GM18870 (cell line): ENCODE measurements around the gene ANKRD33.

Experiments used
- ATAC-seq: cut with Tn5 transposase; IDR thresholded peaks from one replicate; pipeline ENCODE4 v1.9.1; 2021; ENCODE audit warnings: moderate library complexity; ENCODE audit not compliant: unreplicated experiment

The ANKRD33 gene

DNA sequence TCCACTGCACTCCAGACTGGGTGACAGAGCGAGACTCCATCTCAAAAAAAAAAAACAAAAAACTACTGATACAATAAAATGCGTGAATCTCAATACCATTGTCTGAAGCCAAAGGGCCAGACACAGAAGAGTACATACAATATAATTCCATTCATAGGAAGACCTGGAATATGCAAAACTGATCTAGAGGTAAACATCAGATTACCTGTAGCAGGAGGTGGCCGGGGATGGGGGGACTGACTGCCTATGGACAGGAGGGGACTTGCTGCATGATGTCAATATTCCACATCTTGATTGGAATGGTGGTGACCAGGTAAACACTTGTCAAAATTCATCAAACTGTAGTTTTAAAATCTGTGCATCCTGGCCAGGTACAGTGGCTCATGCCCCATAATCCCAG, 26.9 kb upstream of the ANKRD33 start:
- no peak for ATAC-seq

DNA sequence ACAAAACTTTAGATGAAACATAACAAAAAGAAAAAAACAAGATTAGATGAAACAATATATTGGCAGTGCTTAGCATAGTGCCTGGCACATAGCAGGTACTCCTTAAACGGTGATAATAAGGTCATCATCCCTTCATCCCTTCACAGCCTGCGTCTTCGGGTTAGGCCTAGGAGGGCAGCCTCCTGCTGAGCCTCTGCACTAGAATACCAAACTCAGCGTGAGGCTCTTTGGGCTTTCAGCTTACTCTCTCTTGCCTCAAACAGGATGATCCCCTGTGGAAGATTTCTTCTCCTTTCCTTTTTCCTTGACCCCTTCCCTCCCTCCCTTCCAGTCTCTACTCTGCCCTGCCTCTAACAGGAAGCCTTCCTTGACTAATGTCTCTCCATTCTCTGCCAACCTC, 25.0 kb upstream of the ANKRD33 start:
- ATAC-seq: no peak

DNA sequence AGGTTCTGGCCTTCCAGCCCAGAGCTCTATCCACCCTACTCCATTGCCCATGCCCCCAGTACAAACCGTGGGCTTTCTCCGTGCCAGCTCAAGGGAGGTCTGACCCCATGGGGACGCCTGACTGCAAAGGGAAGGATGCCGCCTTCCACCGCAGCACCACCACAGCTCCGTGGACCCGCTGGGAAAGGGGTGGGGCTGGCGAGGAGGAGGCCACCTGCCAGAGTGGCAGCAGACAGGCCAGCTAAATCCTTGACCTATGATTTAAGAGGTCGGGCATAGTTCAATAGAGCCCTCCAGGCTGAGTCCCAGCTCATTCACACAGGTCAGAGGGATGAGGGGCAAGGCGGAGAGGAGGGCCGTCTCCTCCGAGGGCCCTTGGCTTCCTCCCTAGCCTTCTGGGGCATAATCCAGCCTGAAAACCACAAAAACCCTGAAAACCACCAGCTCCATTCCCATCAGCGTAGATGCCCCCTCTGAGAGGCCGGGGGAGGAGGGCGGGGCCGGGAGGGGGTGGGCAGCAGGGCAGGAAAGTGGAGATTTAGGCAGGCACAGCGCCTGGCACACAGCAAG, 24.5 kb upstream of the ANKRD33 start:
- ATAC-seq: no peak

DNA sequence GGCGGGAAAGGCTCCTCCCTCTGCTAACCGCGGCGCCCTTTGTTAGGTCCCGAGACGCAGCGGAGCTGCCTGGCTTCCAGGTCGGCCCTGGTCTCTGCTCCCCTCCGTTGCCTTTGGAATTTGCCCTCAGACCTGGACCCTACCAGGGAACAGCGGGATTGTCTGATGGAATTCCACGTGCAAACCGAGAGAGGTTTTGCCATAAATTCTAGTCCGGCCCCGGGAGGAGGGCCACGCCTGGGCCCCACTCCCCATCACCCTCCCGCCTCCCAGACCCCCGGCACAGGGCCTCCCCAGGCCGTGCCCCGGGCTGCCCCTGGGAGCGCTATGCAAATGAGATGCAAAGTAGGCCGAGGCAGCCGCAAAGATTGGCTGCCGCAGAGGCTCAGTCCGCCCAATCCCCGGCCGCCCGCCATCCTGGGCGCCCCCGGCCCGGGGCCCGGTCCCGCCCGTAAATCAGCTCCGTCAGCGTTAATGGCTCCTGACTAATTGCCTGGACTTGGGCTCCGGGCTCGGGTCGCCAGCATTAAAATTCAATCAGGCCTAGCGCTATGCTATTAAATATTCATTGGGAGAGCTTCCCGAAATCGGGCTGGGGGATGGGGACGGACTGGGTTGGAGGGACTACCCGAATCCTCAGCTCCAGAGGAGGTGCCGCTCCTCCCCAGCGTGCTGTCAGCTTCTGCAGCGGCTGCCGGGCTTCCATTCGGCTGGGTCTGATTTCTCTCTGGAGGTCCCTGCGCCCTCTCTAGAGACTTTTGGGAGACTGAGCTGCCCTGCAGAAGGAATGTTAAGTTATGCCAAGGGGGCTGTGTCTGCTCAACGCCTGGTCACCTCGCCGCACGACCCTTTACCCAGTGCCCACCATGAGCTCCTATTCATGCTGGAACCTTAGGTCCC, 23.7 kb upstream of the ANKRD33 start:
- ATAC-seq: no peak

DNA sequence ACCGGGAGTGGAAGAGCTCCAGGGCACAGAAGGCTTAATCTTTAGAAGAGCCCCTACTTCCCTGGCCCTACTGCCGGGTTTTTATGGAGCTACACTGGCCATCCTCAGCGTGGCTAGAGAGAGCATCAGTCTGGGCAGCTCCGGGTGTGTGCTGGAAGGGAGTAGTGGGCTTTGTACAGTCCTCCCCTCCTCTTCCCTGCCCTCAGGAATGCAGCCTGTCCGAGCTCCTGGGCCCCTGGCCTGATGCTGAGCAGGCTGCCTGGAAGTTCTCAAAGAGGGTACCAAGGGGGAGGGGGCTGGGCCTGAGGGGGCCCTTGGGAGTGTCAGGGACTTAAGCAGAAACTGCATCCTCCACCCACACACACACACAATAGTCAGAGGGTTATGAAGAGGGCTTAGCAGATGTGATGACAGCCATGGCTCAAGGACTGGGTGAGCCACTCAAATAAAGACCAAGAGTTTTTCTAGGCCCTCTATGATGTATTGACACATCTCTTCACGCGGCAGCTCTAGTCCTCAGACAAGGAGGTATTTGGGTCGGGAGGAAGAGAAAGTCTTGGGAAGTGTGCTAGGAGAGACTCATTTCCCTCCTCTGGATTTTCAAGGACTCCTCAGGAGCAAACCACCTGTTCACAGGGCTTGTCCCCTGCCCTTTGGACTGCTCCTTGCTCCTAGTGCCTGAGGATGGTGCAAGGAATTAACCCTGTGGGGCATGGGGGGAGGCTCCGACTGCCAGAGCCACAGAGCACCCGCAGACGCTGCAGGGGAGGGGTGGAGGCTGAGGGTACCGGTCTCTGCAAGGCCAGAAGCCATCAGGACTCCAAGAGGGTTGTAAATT, 22.9 kb upstream of the ANKRD33 start:
- ATAC-seq: no peak

DNA sequence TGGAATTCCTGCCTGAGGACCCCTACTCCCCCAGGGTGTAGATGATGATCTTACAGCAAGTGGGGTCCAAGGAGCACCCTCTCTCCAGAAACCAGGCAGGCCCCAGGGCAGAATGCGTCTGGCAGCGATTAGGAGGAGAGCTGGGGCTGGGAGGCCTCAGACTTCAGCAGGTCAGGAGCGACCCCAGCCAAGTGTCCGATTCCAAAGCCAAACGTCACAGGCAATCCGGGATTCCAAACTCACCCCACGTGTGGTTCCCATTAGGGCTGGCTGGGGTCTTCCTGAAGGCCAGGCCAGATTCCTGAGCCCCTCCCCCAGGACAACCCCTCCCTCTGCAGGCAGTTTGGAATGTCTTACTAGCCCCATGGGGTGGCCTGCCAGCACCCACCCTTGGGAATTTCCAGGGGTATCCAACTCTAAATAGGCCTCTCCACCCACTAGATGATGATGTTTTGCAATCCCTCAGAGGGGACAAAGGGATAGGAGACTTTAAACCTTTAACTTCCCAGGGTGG, 22.1 kb upstream of the ANKRD33 start:
- no peak for ATAC-seq

DNA sequence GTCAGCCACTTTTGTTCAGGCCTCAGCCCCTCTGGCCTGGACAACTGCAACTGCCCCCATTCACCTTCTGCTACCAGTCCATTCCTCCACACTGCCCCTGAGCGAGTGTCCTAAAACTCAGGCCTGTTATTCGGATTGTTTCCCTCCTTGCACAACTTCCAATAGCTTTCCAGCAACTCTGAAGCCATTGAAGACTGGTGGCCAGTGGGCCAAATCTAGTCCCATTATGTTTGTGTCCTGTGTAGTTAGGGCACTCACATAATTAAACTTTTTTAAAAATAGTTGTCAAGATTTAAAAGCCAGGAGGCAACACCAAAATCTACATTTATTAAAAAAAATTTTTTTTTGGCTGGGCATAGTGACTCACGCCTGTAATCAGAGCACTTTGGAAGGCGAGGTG, 21.6 kb upstream of the ANKRD33 start:
- no peak for ATAC-seq

DNA sequence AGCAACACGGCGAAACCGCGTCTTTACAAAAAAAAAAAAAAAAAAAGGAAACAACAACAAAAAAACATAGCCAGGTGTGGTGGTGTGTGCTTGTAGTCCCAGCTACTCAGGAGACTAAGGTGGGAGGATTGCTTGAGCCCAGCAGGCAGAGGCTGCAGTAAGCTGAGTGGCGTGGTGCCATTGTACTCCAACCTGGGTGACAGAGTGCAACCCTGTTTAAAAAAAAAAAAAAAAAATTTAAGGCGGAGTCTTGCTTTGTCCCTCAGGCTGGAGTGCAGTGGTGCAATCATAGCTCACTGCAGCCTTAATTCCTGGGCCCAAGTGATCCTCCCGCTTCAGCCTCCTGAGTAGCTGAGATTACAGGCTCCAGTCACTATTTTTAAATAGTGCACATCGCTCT, 21.1 kb upstream of the ANKRD33 start:
- no peak for ATAC-seq

DNA sequence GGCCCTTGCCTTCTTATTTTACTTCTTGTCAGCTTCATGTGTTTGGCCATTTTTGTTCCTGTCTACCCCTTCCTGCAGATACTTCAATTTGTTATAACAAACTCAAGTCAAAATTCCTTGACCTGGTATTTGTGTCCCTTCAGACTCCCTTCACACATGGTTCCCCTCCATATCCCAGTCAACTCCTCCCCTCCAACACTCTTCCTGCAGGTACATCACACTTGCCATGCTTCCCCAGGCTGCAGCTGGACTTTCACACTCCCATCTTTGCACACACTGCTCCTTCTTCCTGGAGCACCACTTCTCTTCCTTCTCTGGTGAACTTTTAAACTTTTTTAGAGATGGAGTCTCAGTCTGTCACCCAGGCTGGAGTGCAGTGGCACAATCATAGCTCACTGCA, 20.5 kb upstream of the ANKRD33 start:
- no peak for ATAC-seq

DNA sequence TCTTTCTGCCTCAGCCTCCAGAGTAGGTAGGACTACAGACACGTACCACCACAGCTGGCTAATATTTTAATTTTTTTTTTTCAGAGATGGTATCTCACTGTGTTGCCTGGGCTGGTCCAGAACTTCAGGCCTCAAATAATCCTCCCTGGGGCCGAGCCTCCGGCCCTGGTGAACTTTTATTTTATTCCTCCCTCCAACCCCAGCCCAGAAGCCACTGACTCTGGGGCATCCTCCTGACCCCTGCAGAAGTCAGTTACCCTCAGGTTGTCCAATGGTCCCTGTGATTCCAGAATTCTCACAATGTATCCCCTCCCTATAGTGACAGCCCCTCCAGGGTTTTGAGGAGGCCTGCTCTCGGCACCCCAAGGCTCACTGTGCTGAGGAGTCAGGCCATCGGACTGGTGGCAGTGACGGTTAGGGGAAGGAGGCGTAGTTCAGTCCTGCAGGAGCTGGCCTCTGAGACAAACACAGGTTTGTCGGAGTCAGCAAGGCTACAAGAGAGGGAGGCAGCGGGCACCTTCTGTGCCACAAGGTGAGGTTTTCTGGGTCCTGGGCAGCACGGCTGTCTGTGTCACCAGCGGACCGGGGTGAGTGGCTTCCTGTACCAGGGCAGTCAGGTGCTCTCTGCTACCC, 20.0 kb upstream of the ANKRD33 start:
- no peak for ATAC-seq

DNA sequence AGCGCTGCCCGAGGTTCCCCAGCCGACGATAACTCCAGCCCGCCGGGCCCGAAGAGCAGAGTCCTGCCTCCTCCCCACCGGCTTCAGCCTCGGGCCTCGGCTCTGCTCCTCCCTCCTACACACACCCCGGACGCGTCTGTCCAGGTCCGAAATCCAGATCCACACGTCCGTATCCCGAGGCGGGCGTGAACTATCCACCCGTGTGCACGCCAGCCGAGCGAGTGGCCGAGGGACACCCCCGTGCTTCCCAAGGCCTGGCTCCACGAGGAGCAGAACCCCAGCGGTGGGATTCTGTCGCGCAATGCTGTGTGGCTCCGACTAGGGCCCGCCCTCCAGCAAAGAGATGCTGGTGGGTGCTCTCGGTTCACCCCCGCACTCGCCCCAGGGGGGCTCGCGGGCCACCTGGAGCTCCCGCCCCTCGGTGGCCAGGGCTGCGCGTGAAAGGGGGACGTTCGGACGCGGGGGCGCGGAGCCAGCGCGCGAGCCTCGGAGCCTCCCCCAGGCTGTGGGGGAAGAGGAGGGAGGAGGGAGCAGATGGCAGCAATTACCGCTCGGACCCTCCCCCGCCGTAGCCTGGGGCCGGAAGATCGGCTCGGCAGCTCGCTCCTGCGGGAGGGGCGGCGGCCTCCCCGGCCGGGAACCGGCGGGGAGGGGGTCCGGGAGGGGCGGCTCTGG, 18.9 kb upstream of the ANKRD33 start:
- no peak for ATAC-seq

DNA sequence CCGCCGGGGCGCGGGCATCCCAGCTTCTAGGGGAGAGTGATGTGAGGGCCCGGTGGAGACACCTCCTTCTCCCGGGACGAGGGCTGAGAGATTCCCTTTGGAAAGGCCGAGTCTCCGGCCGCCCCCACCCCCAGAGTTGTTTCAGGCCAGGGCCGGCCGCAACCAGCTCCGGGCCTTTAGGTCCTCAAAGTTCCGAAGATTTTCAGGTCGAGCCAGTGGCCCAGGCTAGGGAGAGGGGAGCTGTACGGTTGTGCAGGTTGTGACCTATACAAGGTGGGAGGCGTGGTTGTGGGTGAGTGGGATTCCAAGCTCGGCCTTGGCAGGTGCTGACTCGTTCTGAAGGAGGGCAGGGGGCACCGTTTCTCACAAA, 18.4 kb upstream of the ANKRD33 start:
- ATAC-seq: no peak

DNA sequence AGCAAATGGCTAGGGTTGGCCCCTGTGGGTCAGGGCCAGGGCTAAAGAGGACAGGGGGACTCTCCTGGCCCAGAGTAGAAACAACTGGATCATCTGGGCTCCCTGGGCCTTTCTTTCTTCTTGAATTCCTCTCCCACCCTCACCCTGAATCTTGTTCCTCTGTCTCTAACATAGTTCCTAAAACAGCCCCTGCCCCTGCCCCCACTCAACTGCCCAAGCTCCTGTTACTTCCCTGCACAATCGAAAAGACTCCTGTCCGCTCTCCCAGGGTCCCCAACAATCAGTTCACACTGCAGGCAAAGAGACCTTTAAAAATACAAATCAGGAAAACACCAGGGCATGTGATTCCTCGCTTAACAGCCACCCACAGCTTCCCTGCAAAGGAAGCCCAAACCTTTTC, 18.0 kb upstream of the ANKRD33 start:
- no peak for ATAC-seq

DNA sequence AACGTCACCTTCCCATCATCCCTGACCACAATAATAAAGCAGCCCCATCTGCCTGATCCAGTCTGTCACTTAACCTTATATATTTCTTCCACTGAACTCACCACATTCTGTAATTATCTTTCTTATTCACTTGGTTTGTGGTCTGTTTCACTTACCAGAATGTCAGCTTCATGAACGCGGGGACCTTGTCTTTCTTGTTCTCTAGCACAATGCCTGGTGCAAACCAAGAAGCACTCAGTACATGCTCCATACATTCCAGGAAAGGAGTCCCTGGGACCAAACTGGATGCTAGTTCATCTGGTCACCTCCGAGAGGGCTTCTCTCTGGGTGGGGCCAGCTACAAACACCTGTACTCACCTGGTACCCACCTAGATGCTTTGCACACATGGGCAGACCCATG, 17.4 kb upstream of the ANKRD33 start:
- no peak for ATAC-seq

DNA sequence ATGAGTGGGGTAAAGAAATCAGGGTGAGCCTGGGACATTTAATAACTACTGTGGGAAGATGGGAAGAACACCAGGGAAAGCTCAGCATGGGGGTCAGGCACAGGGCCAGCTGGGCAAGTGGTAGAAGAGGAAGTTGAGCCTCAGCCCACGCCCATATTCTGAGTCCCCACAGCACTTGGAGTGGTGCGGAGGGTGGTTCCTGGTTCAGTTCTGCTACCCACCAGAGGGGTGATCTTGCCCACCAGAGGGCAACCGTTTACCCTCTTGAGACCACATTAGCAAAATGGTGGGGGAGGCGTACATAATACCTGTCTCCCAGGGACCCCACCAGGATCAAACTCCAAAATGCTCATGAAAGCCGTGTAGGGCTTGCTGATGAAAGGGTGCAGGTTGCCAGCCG, 16.8 kb upstream of the ANKRD33 start:
- ATAC-seq: no peak

DNA sequence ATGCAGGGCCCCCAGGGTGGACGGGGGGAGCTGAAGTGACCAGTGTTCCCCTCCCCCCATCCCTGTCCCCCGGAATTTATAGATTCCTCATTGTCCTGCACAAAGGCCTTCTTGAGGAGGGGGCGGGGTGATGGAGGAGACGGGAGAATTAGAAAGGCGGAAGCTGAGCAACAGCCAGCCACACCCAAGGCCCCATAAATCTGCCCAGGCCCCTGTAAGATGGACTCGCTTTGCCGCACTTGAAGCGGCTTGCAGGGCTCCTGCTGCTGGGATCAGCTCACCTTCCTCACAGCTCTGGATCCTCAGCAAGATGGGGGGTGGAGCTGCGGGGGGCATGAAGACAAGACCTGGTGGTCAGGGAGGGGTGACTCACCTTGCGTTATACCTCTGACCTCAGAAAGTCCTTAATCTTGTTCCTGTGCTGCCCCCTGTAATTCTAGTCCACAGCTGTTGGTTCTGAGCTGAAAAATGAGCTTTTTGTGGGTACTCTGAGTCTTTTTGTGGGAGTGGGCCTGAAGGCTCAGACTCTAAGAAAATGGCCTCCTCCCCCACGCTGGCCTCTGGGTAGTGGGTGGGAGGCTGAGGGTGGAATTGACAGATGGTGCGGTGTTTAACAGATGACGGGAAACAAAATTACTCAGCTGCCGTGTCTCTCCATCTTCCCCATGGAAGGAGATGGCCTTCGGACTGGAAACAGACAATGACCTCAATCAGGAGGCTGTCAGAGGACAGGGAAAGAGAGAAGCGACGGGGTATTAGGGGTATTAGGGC, 15.8 kb upstream of the ANKRD33 start:
- no peak for ATAC-seq

DNA sequence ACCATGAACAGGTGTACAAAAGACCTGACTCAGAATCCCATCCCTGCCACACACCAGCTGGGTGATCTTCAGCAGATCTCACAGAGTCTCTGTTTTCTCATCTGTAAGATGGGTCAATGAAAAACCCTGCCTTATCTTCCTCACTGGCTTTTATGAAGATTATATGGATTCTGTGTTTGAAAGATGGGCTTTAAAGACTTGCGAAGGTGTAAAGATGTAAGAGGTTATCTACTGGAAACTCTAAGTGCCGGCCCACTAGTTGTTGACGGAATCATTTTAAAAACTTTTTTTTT, 15.3 kb upstream of the ANKRD33 start:
- no peak for ATAC-seq

DNA sequence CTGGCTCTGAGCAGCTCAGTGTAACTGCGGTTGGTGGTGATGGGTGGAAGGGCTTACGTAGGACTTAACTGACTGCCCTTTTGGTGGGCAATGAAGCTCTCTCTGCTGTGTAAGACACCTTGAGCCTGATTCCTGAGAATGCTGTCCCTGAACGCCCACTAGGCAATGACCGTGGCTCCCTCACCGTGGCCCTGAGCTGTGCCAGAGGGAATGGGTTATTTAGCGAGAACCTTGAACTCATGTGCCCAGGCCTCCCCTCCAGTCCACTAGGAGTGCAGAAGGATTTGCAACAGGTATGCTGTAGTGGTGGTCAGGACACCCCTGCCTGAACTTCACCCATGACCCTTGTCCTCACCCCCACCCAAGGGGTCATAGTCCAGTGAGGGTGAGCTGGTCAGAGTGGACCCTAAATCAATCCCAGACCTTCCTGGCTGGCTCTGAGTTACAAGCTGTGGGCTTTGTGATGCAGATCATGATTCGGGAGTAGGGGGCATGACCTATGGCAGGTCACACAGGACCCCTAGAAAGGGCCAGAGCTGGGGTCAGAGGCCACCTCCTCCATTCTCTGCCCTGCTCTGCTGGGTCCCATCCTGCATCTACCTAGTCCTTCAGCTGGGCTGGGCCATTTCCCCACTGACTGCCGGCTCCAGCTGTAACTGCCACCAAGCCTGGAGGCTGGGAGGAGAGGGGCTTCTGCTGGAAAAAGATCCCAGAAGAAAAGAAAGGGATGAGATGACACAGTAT, 14.5 kb upstream of the ANKRD33 start:
- no peak for ATAC-seq

DNA sequence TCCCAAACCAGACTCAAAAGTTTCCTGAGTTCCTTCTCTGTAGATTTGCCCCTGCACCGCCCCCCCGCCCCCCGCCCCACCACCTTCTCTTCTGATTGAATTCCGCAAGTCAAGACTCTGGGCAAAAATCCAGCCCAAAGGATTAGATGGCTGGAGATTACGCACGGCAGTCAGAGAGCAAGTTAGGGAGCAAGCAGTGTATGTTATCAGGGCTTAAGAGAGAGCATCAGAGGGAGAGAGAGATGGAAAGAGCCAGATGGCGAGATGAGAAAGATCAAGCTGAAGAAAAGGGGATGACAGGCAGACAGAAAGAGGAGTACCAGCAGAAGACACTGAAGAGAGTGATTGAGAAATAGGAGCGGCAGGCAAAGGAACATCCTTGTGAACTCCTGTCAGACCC, 13.9 kb upstream of the ANKRD33 start:
- ATAC-seq: no peak
